Stimulated activated CD4-positive, alpha-beta T cell treated with anti-CD3 and anti-CD28 coated beads, Interleukin-15, amount 100 ng/mL, for 24 hours (primary cell): ENCODE data around the gene TMEM134.
"Not testable (repeated sequence)": the region's sequence is repeated elsewhere in the genome, so short reads cannot be mapped to it uniquely, and the experiment has no call there.

Experiments
- DNase-seq: peaks from one replicate; pipeline ENCODE4 v3.0.0-alpha.2; 2020

TMEM134 gene

DNA sequence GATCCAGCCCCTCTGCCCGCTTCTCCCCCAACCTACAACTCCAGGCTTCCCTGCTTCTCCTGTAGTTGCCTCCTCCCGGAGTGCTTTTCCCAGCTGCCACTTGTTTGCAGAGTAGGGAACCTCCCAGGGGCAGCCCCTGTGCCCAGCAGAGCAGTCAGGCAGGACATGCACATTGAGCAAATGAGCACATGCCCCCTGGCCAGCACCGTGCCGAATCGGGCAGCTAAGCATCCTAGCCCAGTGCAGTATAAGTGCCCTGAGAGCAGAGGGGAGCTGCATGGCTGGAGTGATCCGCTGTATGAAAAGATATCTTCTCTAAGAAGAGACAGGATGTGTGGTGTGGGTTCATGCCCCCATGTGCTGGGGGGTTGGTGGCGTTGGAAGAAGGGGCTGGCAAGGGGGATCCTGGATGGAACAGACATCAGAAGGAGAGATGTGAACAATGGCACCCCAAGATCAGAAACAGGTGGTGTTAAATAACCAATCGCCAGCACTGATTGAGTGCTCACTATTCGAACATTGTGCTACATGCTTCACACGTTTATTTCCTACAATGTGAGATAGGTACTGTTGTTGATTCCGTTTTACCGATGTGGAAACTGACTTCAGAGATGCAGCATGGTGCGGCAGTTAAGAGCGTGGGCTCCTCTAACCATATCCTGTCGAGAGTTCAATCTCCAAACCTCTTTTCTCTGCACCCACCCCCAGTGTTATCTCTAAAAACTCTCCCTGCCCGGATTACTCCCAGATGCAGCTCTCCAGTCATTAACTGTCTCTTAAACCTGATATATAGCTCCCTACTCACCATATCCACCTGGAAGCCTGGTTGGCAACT lies 15.0 kb upstream of the TMEM134 start:
- peak; percentile 58 for DNase-seq

DNA sequence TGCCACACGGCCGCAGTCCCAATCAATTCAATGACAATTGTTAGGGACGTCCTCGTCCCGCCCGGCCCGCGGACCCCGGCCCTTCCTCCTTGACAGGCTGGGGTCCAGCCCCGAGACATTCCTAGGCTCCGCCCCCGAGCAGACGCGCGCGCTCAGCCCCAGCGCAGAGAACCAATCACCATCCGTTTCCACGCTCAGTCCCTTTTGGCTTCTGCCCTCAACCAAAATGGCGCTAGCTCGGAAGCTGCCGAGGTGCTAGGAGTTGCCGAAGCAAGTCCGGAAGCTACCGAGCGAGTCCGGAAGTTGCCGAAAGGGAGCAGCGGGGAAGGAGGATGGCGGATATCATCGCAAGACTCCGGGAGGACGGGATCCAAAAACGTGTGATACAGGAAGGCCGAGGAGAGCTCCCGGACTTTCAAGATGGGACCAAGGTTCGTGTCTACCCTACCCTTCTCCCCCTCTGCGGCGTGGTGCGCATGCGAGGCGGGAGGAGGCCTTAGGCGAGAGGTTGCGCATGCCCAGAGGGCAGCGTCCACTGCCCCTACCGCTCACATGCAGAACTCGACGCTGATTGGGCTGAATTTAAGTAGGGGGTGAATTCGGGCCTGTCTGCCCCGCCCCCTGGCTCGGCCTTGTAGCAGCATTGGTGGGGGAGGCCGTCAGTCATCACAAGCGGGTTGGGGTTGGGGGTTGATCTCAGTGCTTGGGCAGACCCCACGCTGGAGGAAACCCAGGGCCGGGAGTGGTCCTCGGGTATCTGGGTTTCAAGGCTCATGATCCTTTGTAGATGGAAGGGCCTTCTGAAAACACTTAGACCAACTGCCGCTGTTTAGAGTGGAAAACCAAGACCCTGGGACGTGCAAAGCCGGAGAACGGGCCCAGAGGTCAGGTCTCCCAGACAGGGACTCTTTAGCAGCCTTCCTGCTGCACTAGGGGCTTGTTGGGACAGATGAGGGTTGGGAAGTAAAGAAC lies 14.1 kb upstream of the TMEM134 start, which contains the start of gene AIP:
TSS of gene AIP (plus strand) at position 200 of the 972 bp plus-strand sequence. CDS start at position 333, 133 bp downstream.
- DNase-seq = peak; percentile 98

DNA sequence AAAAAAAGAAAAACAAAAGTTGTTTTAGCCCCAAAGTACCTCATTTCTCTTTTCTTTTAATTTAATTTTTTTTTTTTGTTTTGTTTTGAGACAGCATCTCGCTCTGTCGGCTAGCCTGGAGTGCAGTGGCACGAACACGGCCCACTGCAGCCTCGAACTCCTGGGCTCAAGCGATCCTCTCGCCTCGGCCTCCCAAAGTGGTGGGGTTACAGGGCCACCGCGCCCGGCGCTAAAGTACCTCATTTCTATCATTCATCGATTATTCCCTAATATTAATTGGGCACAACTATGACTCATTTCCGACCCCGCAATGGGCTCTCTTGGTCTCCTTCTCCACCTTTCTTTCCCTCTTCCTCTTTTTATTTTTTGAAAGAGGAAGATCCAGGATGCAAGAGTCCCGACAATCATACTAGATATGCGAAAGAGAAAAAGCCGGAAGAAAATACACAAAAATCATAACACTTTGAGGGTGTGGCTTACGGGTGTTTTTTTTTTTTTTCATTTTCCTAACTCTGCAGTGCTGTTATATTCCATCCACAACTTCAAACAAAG lies 13.3 kb upstream of the TMEM134 start:
- peak; percentile 26 for DNase-seq

DNA sequence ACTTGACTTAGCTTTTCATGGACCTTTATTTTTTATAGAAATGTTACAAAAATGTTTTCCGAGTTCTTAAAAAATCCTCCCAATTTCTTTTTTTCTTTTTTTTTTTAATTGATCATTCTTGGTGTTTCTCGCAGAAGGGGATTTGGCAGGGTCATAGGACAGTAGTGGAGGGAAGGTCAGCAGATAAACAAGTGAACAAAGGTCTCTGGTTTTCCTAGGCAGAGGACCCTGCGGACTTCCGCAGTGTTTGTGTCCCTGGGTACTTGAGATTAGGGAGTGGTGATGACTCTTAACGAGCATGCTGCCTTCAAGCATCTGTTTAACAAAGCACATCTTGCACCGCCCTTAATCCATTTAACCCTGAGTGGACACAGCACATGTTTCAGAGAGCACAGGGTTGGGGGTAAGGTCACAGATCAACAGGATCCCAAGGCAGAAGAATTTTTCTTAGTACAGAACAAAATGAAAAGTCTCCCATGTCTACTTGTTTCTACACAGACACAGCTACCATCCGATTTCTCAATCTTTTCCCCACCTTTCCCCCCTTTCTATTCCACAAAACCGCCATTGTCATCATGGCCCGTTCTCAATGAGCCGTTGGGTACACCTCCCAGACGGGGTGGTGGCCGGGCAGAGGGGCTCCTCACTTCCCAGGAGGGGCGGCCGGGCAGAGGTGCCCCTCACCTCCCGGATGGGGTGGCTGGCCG lies 8.4 kb upstream of the TMEM134 start:
- not testable (repeated sequence) for DNase-seq

DNA sequence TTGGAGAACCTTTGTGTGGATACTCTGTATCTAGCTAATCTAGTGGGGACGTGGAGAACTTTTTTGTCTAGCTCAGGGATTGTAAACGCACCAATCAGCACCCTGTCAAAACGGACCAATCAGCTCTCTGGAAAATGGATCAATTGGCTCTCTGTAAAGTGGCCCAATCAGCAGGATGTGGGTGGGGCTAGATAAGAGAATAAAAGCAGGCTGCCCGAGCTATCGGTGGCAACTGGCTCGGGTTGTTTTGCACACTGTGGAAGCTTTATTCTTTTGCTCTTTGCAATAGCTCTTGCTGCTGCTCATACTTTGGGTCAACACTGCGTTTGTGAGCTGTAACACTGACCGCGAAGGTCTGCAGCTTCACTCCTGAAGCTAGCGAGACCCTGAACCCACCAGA lies 7.6 kb upstream of the TMEM134 start:
- not testable (repeated sequence) for DNase-seq

DNA sequence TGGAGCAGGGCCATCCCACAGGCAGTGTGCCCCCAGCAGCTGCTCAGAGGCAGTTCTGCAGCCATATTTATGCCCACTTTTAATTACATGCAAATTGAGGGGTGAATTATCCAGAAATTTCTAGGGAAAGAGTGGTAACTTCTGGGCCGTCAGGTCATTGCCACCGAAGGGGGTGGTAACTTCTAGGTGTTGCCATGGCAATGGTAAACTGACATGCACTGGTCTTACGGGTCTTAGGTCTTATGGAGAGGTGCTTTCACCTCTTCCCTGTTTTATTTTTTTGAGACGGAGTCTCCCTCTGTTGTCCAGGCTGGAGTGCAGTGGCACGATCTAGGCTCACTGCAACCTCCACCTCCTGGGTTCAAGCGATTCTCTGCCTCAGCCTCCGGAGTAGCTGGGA lies 3.8 kb upstream of the TMEM134 start:
- no peak for DNase-seq

DNA sequence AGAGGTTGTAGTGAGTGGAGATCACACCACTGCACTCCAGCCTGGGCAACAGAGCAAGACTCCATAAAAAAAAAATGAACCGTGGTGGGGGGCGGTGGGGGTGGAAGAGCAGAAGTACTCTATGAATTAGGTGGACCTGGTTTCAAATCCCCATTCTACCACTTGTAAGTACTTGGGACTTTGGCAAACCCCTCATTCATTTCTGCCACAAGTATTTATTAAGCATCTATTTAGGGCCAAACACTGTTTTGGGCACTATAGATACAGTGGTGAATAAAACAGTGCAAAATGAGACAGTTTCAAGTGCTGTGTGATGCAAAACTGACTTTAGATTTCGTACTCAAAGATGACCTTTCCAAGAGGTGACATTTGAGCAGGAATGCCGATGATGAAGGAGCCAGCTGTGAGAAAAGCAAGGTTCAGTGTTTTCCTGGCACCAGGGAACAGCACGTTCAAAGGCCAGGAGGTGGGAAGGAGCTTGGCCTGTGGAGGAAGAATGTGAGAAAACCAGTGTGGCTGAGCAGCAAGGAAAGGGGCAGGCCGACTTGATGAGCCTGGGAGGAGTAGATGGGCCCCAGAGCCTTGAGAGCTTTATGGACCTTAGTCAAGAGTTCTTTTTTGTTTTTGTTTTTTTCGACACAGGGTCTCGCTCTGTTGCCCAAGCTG lies 1.4 kb upstream of the TMEM134 start:
- DNase-seq = no peak

DNA sequence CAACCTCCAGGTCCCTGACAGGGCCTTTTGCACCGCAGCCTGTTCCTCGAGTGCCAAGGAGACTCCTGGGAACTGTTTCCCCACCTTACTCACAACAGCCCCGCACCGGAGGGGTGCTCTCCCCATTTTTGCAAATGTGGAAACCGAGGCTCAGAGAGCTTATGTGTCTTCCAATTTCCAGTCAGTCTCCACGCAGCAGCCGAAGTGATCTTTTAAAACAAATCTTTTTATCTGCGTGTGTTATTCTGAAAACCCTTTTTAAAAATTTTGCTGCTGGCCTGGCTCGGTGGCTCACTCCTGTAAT lies 409 bp upstream of the TMEM134 start:
- DNase-seq = no peak

DNA sequence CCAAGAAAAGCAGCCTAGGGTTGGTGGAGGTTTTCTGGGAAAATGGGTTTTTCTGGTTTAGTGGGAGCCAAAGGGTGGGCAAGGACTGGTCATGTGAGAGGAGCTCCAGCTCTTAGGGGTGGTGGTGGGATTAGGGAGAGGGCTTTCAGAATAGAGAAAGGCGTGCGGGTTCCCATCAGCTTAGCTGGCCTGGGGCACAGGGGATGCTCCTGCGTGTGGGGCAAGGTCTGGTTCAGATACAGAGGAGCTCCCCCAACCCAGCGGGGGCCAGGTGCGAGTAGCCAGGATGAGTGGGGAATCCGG lies 644 bp downstream of the TMEM134 start:
- DNase-seq = peak; percentile 55

DNA sequence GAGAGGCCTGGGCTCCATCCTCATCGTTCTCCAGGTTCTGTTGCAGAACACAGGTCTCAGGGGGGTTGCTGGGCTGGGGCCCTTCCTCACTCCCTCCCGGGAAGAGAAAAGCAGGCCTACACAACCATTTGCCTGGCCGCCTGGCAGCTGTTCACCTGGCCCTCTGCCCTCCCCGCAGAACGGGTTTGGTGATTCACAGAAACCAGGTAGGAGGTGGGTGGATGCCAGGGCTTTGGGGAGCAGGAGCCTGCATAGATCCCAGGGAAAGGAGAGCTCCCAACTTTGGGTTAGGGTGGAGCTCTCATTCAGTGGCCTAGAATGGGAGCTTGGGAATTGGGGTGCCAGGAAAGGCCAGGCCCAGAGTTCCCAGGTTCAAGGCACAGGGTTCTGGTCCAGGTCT lies 995 bp downstream of the TMEM134 start:
- peak; percentile 55 for DNase-seq

DNA sequence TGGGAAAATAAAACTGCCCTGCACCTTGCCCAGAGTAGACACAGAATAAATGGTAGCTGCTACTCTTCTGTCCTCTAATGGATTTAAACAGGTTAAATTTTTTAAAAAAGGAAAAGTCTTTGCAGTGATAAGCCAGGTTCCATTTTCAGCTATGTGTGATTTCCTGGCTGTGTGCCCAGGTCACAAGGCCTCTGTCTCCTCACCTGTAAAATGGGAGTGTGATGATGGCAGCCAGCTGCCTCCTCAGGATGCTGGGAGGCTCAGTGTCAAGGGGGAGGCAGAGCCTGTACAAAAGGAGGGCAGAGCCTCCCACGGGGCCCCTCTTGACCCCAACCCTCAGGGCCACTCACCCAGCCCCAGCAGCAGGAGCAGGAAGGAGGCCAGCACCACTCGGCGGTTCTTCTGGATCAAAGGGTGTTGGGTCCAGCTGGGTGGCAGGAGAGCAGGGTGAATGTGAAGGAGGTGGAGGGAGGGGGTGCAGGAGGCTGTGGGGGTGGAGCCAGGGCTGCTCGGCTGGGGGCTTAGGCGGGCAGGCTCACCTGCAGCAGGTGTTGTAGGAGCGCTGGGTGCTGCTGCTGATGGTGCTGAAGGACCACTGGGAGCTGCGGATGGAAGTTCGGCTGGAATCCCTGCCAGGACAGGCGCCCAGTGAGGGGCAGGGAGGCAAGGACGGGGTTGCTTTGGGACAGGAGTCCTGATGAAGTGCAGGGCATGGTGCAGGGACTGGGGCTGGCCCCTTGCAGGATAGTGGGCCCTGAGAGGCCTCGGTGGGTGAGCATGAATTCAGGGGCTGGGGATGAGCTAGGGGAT lies 1.9 kb downstream of the TMEM134 start:
- DNase-seq = no peak

DNA sequence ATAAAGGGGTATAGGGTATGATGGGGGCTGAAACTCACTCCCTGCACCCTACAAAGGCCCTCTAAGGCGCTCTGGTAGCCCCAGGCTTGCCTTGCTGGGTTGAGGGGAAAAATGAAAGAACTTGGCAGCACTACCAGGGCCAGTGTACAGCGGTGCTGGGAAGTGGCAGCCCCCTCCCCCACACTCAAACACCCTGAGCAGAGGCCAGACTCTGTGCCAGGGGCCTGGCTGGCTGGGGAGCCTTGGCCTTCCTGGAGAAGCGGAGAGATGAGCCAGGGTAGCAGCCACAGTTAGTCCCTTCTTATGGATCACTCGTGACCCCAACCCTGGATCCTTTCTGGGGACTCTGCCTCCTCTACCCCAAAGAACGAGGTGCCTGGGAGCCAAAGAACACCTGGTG lies 2.7 kb downstream of the TMEM134 start:
- DNase-seq = no peak

DNA sequence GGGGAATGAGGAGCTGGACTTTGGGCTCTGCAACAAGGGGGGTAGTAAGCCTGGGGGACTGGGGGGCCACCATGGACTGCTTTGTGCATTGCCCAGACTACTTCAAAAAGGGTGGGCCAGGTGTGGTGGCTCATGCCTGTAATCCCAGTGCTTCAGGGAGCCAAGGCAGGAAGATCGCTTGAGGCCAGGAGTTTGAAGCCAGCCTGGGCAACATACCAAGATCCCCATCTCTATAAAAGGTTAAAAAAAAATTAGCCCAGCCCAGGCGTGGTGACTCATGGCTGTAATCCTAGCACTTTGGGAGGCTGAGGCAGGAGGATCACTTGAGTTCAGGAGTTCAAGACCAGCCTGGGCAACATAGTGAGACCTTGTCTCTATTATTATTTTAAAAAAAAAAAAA lies 3.5 kb downstream of the TMEM134 start:
- not testable (repeated sequence) for DNase-seq

DNA sequence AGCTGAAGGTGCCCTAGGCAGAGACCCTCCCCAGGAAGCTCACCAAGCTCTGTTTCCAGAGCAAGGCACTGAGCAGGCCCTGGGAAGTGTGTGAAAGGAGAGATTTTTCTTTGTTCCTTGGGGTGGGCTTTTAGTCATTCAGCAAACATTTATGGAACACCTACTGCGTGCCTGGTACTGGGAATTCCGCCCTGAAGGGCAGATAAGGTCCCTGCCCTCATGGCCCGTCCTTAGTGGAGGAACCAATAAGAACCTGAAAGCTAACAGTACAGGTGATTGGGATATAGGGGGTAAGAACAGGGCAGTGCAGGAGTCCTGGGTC lies 3.9 kb downstream of the TMEM134 start:
- no peak for DNase-seq

DNA sequence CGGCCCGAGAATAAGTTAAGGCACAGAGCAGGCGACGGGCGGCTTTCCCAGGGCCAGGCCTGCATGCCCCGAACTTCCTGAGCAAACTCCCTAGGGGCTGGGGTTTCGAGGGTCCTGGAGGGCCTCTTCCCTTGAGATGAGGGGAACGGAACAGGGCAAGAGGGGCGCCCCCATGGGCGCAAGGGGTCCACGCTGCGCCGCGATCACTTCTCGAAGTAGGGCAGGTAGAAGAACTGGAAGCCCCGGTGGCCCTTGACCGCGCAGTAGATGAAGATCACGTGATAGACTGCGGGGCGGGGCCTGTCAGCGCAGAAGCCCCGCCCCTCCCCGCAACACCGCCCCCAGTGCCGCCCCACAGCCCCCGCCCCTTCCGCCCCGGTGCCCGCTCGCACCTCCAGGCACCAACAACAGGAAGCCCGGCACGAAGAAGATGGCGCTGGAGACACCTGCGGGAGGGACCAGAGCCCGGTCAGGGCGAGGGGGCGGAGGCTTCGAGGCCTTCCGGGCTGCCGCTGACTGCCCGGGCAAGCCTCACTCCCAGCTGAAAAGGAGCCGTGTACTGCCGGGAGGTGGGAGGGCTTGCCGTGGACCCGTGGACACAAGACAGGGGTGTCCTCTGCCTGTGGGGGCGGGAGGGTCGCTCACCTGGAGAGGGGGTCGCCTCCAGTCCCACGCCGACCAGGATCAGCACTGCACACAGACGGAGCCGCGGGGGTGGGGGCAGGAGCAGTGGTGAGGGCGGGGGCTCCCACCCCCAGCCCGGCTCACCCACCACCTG lies 4.5 kb downstream of the TMEM134 start:
- DNase-seq = peak; percentile 94

DNA sequence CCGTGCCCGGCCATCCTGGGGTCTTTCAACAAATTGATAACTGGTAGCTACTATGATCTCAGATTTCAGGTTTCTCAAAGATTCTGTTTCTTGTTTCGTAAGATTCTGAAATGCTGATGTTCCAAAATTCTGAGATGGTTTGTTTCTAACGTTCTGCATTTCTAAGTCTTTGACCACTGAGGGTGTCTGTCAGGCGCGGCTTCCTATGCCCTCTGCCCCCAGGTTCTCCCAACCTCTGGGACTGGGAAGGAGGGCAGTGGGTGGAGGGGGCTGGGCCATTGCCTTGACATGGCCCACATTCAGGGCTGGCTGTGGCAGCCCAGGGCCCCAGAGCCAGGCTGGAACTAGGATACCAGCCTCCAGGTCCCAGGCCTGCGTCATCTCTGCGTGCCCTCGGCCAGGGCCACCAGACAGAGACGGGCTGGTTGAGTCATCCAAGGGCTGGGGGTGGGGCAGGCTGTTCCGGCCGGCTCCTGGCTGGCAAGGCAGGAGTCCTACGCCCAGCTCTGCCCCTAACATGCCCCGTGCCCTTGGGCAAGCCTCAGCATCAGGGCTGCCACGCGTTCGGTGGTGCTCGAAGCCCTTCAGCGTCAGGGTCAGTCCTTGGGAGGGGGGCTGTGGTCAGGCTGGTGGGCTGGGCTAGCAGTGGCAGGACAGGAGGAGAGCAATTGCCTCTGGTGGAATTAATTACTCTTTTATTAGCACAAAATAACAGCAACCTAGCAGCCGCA lies 5.2 kb downstream of the TMEM134 start:
- DNase-seq = no peak

DNA sequence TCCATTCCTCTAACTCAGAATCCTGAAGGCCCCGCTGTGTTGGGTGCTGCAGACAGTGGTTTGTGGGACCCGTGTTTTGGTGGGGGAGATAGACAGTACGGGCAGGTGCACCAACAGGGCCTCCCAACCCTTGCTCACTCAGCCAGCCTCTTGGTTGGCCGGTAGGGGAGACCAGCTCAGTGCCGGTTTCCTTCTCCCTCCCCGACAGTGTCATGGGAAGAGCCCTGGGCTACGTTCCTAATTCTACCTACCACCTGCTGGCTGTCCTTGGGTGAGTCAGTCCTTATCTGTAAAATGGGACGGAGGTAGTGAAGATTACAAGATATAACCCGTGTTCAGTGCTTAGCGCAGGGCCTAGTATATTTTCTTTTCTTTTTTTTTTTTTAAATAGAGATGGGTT lies 5.9 kb downstream of the TMEM134 start:
- no peak for DNase-seq

DNA sequence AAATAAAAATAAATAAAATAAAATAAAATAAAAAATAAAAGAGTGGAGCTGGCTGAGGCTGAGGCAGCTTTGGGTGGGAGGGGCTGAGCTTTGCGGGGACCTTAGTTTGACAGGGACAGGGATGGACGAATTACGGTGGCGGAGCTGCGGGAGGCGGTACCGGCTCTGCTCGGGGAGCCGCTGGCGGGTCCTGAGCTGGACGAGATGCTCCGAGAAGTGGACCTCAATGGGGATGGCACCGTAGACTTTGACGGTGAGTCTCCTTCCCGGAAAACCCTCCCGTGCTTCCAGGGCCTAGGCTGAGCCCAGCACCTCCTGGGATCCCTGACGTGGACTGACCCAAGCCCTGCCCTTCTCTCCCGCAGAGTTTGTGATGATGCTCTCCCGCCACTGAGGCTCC lies 10.8 kb downstream of the TMEM134 start:
- DNase-seq = no peak

DNA sequence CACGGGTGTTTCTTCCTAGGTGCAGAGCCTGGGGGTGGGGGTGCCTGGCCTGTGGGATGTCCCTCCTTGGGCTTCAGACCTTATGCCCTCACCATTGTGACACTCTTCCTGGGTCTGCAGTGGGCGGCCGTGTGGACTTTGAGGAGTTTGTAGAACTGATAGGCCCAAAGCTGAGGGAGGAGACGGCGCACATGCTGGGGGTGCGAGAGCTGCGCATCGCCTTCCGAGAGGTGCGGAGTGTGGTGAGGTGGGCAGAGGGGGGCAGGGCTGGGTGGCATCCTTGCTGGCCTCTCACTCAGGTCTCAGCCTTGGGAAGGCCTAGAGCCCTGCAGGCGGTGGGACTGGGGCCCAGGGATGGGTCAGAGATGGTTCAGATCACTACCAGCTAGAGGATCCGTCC lies 11.6 kb downstream of the TMEM134 start:
- no peak for DNase-seq

DNA sequence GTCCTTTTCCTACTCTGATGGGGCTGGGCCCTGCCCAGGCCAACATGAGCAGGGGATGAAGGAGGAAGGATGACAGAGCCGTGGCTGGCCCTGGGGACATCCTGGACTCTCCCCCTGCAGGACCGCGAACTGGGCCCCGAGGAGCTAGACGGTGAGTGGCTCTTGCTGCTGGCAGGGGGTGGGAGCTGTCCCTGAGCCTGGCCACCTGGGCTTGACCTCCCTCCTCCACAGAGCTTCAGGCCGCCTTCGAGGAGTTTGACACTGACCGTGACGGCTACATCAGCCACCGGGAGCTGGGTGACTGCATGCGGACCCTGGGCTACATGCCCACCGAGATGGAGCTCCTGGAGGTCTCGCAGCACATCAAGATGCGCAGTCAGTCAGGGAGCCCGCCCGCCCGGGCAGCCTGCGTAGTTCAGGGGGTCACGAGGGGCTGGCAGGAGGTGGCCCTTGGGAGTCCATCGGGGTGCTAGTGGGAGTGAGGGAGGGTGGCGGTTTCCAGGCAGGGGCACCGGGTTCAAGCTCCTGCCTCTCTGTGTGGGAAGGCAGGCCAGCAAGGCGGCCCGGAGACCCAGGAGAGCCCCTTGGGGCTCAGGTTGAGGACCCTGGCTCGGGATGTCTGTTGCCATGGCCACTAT lies 12.9 kb downstream of the TMEM134 start:
- DNase-seq = no peak
